ENCODE results near the gene GPR141.

The GPR141 gene

GRCh38 chr7:37683246-37684120, at the start of gene GPR141:
Gene GPR141 (plus strand): TSS chr7:37683766. CDS start chr7:37740394, 56,628 bp downstream.
- DNase-seq, result no peak

- no peak for DNase-seq
Measured at GRCh38 chr7:37635346-37635745, 48.2 kb upstream of the GPR141 start.

GRCh38 chr7:37642028-37642540, 41.5 kb upstream of the GPR141 start:
- DNase-seq, result no peak

GRCh38 chr7:37643876-37644275, 39.7 kb upstream of the GPR141 start:
- DNase-seq, result no peak

- no peak for DNase-seq
Measured at GRCh38 chr7:37645282-37646050, 38.1 kb upstream of the GPR141 start.

GRCh38 chr7:37656913-37657530, 26.5 kb upstream of the GPR141 start:
- DNase-seq, result no peak

- DNase-seq, result no peak
Measured at GRCh38 chr7:37657816-37658215, 25.8 kb upstream of the GPR141 start.

GRCh38 chr7:37659971-37660565, 23.5 kb upstream of the GPR141 start:
- no peak for DNase-seq

- no peak for DNase-seq
Measured at GRCh38 chr7:37660614-37661013, 23.0 kb upstream of the GPR141 start.

GRCh38 chr7:37663693-37664092, 19.9 kb upstream of the GPR141 start:
- no peak for DNase-seq

GRCh38 chr7:37665352-37666022, 18.1 kb upstream of the GPR141 start:
- no peak for DNase-seq

- DNase-seq, result no peak
Measured at GRCh38 chr7:37666026-37666799, 17.4 kb upstream of the GPR141 start.

GRCh38 chr7:37669818-37670217, 13.7 kb upstream of the GPR141 start:
- DNase-seq, result no peak

- no peak for DNase-seq
Measured at GRCh38 chr7:37670436-37670835, 13.1 kb upstream of the GPR141 start.

- DNase-seq, result no peak
Measured at GRCh38 chr7:37671876-37672275, 11.7 kb upstream of the GPR141 start.

GRCh38 chr7:37672926-37673325, 10.6 kb upstream of the GPR141 start:
- DNase-seq, result no peak

- DNase-seq, result no peak
Measured at GRCh38 chr7:37673523-37673922, 10.0 kb upstream of the GPR141 start.

- DNase-seq, result no peak
Measured at GRCh38 chr7:37674531-37674930, 9.0 kb upstream of the GPR141 start.

- no peak for DNase-seq
Measured at GRCh38 chr7:37675749-37676148, 7.8 kb upstream of the GPR141 start.

GRCh38 chr7:37684927-37685326, 1.4 kb downstream of the GPR141 start:
- DNase-seq, result no peak

GRCh38 chr7:37686556-37687345, 3.2 kb downstream of the GPR141 start:
- DNase-seq, result no peak

All from activated effector memory CD4-positive, alpha-beta T cell treated with anti-CD3 and anti-CD28 coated beads, Interleukin-2, amount 50 U/mL, for 16 hours (primary cell).